Psoas muscle (tissue), 8 donors: ENCODE measurements around the gene KCNAB2. TPM values are rescaled to one million over a fixed set of nuclear protein-coding genes. Genes with fewer than 3 reads are reported as not detected.
"Not testable (repeated sequence)": the region's sequence is repeated elsewhere in the genome, so short reads cannot be mapped to it uniquely, and the experiment has no call there.

ENCODE experiments used
- ATAC-seq, 4 donors: fragments of 200-7000 bp; cut with Tn5 transposase; one replicate each; pipeline ENCODE4 v1.9.1; 2020; ENCODE audit warnings: moderate library complexity in 3 of 4, mild to moderate bottlenecking in 2 of 4
- DNase-seq, 2 donors: peaks; one replicate each; pipeline ENCODE4 v3.0.0-alpha.2; 2020
- H3K27ac ChIP-seq: fragments of 200-600 bp; one replicate; pipeline ENCODE4 v1.8.0; 2022
- H3K27me3 ChIP-seq, 3 donors: fragments of 200-600 bp in 1 of 3; one replicate each; pipeline versions ENCODE4 v1.6.1 to v1.8.0; 2013 to 2022; ENCODE audit warnings: low read length in 2 of 3, mild to moderate bottlenecking in 2 of 3, moderate library complexity in 1 of 3; ENCODE audit not compliant: insufficient read depth in 3 of 3
- H3K36me3 ChIP-seq, 2 donors: fragments of 200-600 bp in 1 of 2; one replicate each; pipeline versions ENCODE4 v1.6.1 to v1.8.0; 2013 to 2022; ENCODE audit warnings: low read depth in 1 of 2, mild to moderate bottlenecking in 1 of 2, moderate library complexity in 1 of 2; ENCODE audit not compliant: insufficient read depth in 1 of 2
- H3K4me1 ChIP-seq: fragments of 200-600 bp; one replicate; pipeline ENCODE4 v1.8.0; 2022
- H3K4me3 ChIP-seq: fragments of 200-600 bp; one replicate; pipeline ENCODE4 v1.8.0; 2022; ENCODE audit warnings: mild to moderate bottlenecking
- H3K9me3 ChIP-seq: fragments of 200-600 bp; one replicate; pipeline ENCODE4 v1.8.0; 2022
- CTCF ChIP-seq: fragments of 200-600 bp; IDR thresholded peaks from one replicate; pipeline ENCODE4 v1.8.0; 2022; ENCODE audit warnings: antibody characterized with exemption
- WGBS, 3 donors: extraction: QIAGEN DNeasy Blood & Tissue Kit; methylation state at CpG; one replicate each; pipeline versions ENCODE4 v1.1.6 to v1.1.7; 2013; 5-methylcytosine and 5-hydroxymethylcytosine counted together
- intact Hi-C, 2 donors: fragments of 100-400 bp; cut with DNase I; formaldehyde crosslinking; loops; one replicate each; pipeline versions ENCODE4 v1.11.0 to v1.14.2; 2022
- polyA plus RNA-seq, 3 donors: library from polyadenylated mRNA; stranded (reverse); fragments of 200-250 nt; gene quantifications; one replicate each; pipeline ENCODE4 v1.2.3, GENCODE V29; 2013
- total RNA-seq, 4 donors: library from RNA; stranded (reverse); fragmentation: NEBNext Ultra II Directional in 2 of 4; extraction: Animal tissue kit (Norgen Biotek cat#: 25700) in 2 of 4; gene quantifications; one replicate each; pipeline versions ENCODE4 v1.2.1 to v1.2.4, GENCODE V29; 2021 to 2023
- donor health status: healthy with polysubstance abuse.
- donor health status: DM: no; HTN: no; CAD: no; lungs with moderate emphysema.
- donor health status: Bipolar disorder and iron deficiency.
- donor health status: healthy.
- donor health status: DM: yes; HTN: yes; CAD: no.
- donor health status: DM: no; HTN: no; CAD: no.
- donor health status: DM: no; HTN: no; CAD: no.
- donor health status: DM: yes; HTN: yes; CAD: no.

KCNAB2 gene
- total and polyA plus RNA-seq, 7 donors: 0.86 to 8.8 (median 2.1) TPM

DNA sequence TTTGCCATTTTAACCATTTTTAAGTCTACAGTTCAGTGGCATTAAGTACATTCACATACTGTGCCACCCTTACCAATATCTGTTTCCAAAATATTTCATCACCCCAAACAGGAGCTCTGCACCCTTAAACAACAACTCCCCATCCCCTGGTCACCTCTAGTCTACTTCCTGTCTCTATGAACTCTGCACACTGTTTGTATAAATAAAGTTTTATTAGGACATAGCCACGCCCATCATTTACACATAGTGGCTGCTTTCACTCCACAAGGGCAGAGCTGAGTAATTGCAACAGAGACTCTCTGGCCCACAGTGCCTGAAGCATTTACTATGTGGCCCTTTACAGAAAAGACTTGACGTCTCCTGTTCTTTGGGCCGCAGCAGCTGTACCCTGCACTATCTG, 30.1 kb downstream of the KCNAB2 start:
- 91 to 95% (median 91%) methylated on average over 3 of the region's 3 CpGs for WGBS, 3 donors
- intact Hi-C loops: no loop called here
- H3K4me3 ChIP-seq: no peak overlapping the region
- H3K4me1 ChIP-seq: no peaks in the 10 kb centered on the region
- no peak for TF ChIP-seq CTCF
- DNase-seq (no peak), ATAC-seq (no peak)
- H3K27me3 ChIP-seq: peaks cover 0 to 13% (median 2%) of the 10 kb centered on the region in 3 donors
- H3K36me3 ChIP-seq: no peaks in the 10 kb centered on the region
- H3K9me3 ChIP-seq: no peaks in the 10 kb centered on the region
- H3K27ac ChIP-seq: no peak overlapping the region

DNA sequence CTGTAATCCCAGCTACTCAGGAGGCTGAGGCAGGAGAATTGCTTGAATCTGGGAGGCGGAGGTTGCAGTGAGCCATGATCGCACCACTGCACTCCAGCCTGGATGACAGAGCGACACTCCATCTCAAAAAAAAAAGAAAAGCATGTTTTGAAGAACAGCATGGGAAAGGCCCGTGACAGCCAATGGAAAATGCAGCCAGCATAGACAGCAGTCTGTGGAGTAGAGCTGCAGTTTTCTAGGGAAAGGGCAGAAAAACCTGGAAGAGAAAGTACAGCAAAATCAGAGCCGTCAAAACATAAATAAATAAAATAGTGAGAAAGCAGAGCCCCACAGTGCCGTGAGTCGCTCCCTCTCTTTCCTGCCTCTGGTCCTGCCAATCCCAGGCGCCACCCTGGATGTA, 31.4 kb downstream of the KCNAB2 start:
- H3K4me1 ChIP-seq, H3K36me3 ChIP-seq, H3K4me3 ChIP-seq, H3K27me3 ChIP-seq, H3K27ac ChIP-seq, DNase-seq, H3K9me3 ChIP-seq, ATAC-seq, intact Hi-C loops: not testable (repeated sequence)
- WGBS, 3 donors: 88 to 91% (median 89%) methylated on average over 8 of the region's 8 CpGs

GRCh38 chr1:6077506-6077905, 31.8 kb downstream of the KCNAB2 start:
- Histone ChIP-seq H3K27me3 (peaks cover 0 to 10% (median 5%) of the 10 kb centered on the region in 3 donors), H3K4me1 (no peaks in the 10 kb centered on the region), H3K27ac (no peak overlapping the region), H3K4me3 (no peak overlapping the region), H3K9me3 (no peaks in the 10 kb centered on the region), H3K36me3 (no peaks in the 10 kb centered on the region)
- WGBS, 3 donors: 78 to 84% (median 81%) methylated on average over 19 of the region's 19 CpGs
- intact Hi-C loops: no loop called here
- TF ChIP-seq CTCF: no peak
- DNase-seq (no peak), ATAC-seq (no peak)

DNA sequence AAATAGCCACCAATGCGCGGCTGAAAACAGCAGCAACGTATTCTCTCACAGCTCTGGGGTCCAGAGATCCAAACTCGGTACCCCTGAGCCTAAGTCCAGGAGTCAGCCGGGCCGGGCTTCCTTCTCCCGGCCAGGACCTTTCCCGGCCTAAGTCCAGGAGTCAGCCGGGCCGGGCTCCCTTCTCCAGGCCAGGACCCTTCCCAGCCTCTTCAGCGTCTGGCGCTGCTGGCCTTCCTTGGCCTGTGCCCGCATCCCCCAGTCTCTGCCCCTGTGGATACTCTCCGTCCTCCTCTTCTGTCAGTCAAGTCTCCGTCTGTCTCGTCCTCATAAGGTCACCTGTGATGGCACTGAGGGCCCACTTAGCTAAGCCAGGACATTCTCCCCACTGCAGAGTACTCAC, 32.2 kb downstream of the KCNAB2 start:
- 94 to 96% (median 95%) methylated on average over 16 of the region's 16 CpGs for WGBS, 3 donors
- ATAC-seq (no peak), DNase-seq (no peak)
- no peak overlapping the region for H3K4me3 ChIP-seq
- intact Hi-C loops: no loop called here
- H3K9me3 ChIP-seq: no peaks in the 10 kb centered on the region
- H3K36me3 ChIP-seq: no peaks in the 10 kb centered on the region
- H3K4me1 ChIP-seq: no peaks in the 10 kb centered on the region
- no peak for TF ChIP-seq CTCF
- peaks cover 0 to 14% (median 4%) of the 10 kb centered on the region in 3 donors for H3K27me3 ChIP-seq
- H3K27ac ChIP-seq: no peak overlapping the region

GRCh38 chr1:6080469-6080868, 34.8 kb downstream of the KCNAB2 start:
- DNase-seq: no peak
- Histone ChIP-seq H3K27me3 (peaks cover 0 to 32% (median 8%) of the 10 kb centered on the region in 3 donors), H3K36me3 (no peaks in the 10 kb centered on the region), H3K27ac (no peak overlapping the region), H3K4me1 (no peaks in the 10 kb centered on the region), H3K4me3 (no peak overlapping the region), H3K9me3 (no peaks in the 10 kb centered on the region)
- TF ChIP-seq CTCF: no peak
- 21 to 27% (median 25%) methylated on average over 12 of the region's 12 CpGs for WGBS, 3 donors
- intact Hi-C loops: no loop called here
- ATAC-seq: no peak
